ENCODE measurements around the gene SOWAHD. TPM values are rescaled to one million over a fixed set of nuclear protein-coding genes. Genes with fewer than 3 reads are reported as not detected.
"Not testable (repeated sequence)": the region's sequence is repeated elsewhere in the genome, so short reads cannot be mapped to it uniquely, and the experiment has no call there.

SOWAHD gene, protein sequence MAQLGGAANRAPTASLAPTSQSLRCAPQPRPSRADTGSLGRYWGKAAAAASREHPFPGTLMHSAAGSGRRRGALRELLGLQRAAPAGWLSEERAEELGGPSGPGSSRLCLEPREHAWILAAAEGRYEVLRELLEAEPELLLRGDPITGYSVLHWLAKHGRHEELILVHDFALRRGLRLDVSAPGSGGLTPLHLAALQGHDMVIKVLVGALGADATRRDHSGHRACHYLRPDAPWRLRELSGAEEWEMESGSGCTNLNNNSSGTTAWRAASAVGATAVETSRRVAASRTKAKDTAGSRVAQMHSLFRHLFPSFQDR
- total RNA-seq, result not detected in 2 replicates

- no peak for DNase-seq (ENCODE audit: extremely low read depth, low read depth, low spot score)
Measured at GRCh38 chrX:119757979-119758730, at the start of gene SOWAHD. Gene SOWAHD, plus strand, starts transcription at chrX:119758588. Its CDS starts 80 bp downstream, at chrX:119758668.

DNA sequence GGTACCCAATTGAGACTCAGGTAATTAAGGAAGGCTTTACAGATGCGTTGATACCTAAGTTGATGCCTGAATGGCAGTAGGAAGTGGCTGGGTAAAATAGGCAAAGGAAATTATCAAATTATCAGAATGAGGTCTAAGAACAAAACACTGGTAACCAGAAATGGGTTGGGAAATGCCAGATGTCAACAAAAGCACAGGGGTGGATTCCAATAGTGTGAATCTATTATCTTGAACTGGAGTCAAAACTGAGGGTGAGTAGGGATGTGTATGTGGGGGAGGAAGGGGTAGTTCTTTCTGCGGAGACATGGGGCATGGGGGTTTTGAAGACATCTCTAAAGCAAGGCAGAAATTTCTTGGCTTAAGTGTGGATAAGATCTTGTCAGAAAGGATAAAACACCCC, 49.5 kb upstream of the SOWAHD start:
- DNase-seq (ENCODE audit: extremely low read depth, low read depth, low spot score), result no peak

GRCh38 chrX:119709630-119710029, 48.8 kb upstream of the SOWAHD start:
- DNase-seq (ENCODE audit: extremely low read depth, low read depth, low spot score), result no peak

DNA sequence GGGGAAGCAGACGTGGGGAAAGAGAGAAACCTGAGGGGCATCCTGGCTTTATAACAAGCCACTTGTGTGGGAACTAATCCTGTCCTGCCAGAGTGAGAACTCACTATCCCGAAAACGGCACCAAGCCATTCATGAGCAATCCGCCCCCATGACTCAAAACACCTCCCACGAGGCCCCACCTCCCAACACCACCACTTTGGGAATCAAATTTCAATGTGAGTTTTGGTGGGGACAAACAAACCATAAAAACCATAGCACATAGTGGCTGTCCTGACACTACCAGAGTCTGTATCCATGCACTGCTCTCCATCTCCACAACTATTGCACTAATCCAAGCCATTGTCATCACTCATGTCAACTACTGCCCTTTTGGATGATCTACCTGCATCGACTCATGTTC, 36.9 kb upstream of the SOWAHD start:
- no peak for DNase-seq (ENCODE audit: extremely low read depth, low read depth, low spot score)

GRCh38 chrX:119721926-119722325, 36.5 kb upstream of the SOWAHD start:
- DNase-seq (ENCODE audit: extremely low read depth, low read depth, low spot score), result no peak

GRCh38 chrX:119726900-119727555, 31.4 kb upstream of the SOWAHD start:
- DNase-seq (ENCODE audit: extremely low read depth, low read depth, low spot score), result no peak

DNA sequence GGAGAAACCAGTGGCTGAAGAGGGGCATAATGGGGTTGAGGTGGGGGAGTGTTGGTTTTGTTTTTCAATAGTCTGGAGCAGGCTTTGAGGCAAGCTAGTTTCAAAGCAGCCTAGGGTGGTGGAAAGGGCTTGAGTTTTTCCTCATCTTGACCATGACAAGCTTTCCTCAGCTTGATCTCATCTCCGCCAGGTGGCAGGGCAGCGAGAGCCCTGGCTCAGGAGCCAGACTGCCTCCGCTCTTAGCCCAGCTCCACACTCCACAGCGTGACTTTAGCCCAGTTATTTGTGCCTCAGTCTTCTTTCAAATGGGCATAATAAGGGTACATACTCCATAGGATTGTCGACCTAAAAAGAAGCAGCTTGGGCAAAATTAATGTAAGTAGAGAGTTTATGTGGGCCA, 29.9 kb upstream of the SOWAHD start:
- no peak for DNase-seq (ENCODE audit: extremely low read depth, low read depth, low spot score)

DNA sequence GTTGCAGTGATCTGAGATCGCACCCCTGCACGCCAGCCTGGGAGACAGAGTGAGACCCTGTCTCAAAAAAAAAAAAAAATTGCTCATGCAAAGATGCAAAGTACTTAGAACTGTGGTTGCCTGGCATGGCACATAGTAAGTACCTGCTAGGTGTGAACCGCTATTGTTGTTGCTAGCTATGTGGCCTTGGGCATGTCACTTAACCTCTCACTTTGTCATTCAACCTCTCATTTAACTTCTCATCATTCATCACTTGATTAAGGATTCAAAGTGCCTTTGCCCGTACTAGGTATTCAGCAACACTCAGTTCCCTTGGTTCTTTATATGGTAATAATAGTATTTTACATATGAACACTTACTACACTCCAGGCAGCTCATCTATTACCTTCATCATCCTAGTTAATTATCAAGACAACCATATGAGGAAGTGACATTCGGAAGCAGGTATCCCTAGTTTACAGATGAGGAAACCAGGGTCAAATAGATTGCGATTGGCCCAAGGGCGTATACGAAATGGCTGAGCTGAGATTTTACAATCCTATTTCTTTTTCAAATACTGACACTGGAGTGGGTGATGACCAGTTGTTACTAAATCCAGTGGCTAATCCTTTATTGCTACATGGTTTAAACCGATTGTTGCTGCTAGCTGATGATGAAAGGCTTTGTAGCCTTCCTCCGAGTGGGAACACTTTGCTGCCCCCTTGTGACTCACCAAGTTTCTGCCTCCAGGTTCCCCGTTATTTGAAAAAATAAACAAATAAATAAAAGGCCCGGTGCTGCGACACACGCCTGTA, 28.8 kb upstream of the SOWAHD start:
- DNase-seq (ENCODE audit: extremely low read depth, low read depth, low spot score), result peak; percentile 14

DNA sequence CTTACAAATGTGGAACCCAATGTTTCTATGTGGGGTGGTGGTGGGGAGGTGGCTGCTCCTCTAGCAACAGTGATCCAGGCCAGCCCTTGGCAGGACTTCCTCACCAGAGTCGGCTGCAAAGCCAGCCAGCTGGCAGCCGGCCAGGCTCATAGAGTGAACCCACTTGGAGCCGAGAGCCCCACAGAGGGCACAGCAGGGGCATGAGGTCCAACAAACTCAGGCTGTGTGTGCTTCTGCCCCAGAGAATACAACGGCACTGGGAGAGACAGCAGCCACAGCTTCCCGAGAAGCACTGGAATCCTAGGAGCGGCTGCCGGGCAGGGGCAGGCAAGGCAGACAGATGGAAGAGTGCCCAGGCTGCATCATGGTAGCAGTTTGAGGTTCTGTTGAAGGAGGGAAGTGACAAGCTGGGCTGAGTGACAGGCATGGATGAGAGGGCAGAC, 23.5 kb upstream of the SOWAHD start:
- no peak for DNase-seq (ENCODE audit: extremely low read depth, low read depth, low spot score)

DNA sequence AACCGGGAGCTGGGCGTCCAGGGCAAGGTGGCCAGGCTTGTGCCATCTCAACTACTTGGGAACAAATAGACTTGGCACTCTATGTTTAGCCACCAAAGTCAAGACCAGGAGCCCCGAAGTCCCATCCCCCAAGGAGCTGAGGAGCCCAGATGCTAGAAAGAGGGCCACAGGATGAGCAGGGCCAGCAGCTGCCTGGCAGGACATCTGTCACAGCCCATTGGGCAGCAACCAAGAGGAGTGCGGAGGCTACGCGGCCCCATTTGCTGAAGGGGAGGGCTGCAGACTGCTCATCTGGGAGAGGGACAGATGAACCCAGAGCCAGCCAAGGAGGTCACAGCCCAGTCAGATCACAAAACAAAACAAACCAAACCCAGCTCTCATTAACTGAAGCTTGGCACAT, 22.9 kb upstream of the SOWAHD start:
- no peak for DNase-seq (ENCODE audit: extremely low read depth, low read depth, low spot score)

GRCh38 chrX:119736206-119736764, 22.1 kb upstream of the SOWAHD start:
- no peak for DNase-seq (ENCODE audit: extremely low read depth, low read depth, low spot score)

DNA sequence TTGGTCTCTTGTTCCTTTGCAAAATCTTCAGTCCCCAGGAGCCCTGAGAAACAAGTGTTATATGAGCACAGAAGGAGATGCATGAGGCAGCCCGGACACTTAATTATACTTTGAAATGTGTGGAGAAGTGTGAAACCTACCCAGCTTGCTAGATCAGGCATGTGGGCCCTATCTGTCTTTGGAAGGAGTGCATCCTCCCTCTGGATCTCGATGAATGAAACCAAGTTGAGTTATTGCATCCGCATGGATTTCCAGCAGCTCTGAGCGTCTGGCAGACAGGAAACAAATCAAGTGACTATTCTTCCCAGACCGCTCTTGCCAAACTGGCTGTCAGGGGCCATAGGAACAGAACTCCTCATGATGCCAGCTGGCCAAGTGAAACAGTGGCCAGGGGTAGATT, 19.6 kb upstream of the SOWAHD start:
- no peak for DNase-seq (ENCODE audit: extremely low read depth, low read depth, low spot score)

GRCh38 chrX:119745283-119745848, 13.0 kb upstream of the SOWAHD start:
- no peak for DNase-seq (ENCODE audit: extremely low read depth, low read depth, low spot score)

- DNase-seq (ENCODE audit: extremely low read depth, low read depth, low spot score), result not testable (repeated sequence)
Measured at GRCh38 chrX:119750131-119750530, 8.3 kb upstream of the SOWAHD start.

- not testable (repeated sequence) for DNase-seq (ENCODE audit: extremely low read depth, low read depth, low spot score)
Measured at GRCh38 chrX:119750751-119751150, 7.6 kb upstream of the SOWAHD start.

GRCh38 chrX:119753001-119753400, 5.4 kb upstream of the SOWAHD start:
- no peak for DNase-seq (ENCODE audit: extremely low read depth, low read depth, low spot score)

DNA sequence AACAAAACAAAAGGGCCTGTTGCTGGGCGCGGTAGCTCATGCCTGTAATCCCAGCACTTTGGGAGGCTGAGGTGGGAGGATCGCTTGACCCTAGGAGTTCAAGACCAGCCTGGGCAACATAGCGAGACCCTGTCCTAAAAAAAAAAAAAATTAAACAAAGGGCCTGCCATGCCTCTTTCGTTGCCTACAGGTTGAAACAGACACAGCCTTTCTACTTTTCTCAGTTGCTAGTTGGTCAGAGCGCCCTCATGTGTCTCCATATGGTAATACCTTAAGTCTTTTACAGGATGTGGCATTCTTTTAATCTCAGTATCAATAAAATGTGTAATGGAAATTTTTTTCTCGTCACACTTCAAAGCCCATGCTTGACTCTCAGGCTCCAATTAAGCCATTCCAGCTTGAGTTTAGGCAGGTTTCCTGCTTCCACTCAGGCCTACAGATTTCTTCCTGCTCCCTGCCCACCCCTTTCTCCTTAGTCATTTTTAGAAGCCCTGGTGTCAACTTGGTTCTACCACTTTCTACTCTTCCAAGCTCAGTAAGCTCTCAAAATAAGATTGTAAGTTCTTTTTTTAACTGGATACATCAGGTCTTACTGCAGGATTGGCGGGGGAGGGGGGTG, 4.6 kb upstream of the SOWAHD start:
- peak; percentile 33 for DNase-seq (ENCODE audit: extremely low read depth, low read depth, low spot score)

GRCh38 chrX:119755981-119756533, 2.3 kb upstream of the SOWAHD start:
- no peak for DNase-seq (ENCODE audit: extremely low read depth, low read depth, low spot score)

DNA sequence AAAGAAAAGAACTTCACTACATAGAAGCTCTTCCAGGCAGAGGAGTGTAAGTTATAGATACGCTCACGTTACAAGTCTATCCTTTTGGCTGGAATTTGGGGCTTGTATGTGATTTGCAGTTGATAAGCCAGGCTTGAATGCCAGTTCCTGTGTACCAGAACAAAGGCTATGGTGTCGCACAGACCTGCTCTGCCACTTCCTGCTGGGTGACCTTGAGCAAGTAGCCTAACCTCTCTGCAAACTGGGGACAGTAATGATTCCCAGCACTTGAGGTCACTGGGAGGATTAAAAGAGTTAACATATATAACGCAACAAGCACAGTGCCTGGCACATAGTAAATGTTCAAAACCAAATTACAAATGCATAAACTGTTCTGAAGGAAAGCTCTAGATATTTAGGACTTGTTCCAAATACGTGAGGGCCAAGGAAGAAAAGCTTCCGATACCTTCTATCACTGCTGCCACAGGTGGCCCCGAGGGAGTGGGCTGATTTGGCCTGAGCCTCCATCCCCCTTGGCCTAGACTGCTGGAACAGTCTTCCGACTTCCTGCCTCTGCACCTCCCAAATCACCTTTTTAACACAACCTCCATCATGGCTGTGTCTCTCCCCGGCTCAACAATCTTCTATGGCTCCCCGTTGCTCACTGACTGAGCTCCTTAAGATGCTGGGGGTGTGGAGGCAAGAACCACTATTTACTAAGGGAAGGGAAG, 1.3 kb upstream of the SOWAHD start:
- no peak for DNase-seq (ENCODE audit: extremely low read depth, low read depth, low spot score)

Measured in glomerular endothelial cell (primary cell).